Lower lobe of right lung (tissue), 2 donors: Measurements from ENCODE around the gene MICAL2. TPM values are rescaled to one million over a fixed set of nuclear protein-coding genes. Genes with fewer than 3 reads are reported as not detected.

Experiments
- ATAC-seq, 2 donors: fragments of 200-7000 bp; cut with Tn5 transposase; one replicate each; pipeline ENCODE4 v1.9.1; 2020 to 2022; ENCODE audit warnings: mild to moderate bottlenecking in 2 of 2, moderate library complexity in 2 of 2
- DNase-seq: peaks from one replicate; pipeline ENCODE4 v3.0.0-alpha.2; 2020
- H3K27ac ChIP-seq: fragments of 200-600 bp; one replicate; pipeline ENCODE4 v1.8.0; 2022
- H3K27me3 ChIP-seq: fragments of 200-600 bp; one replicate; pipeline ENCODE4 v1.8.0; 2022; ENCODE audit warnings: low read depth
- H3K36me3 ChIP-seq: fragments of 200-600 bp; one replicate; pipeline ENCODE4 v1.8.0; 2022; ENCODE audit warnings: mild to moderate bottlenecking
- H3K4me1 ChIP-seq: fragments of 200-600 bp; one replicate; pipeline ENCODE4 v1.8.0; 2022
- H3K4me3 ChIP-seq: fragments of 200-600 bp; one replicate; pipeline ENCODE4 v1.8.0; 2022; ENCODE audit warnings: mild to moderate bottlenecking
- H3K9me3 ChIP-seq: fragments of 200-600 bp; one replicate; pipeline ENCODE4 v1.8.0; 2022
- intact Hi-C: fragments of 100-400 bp; cut with DNase I; formaldehyde crosslinking; loops from one replicate; pipeline ENCODE4 v1.11.0; 2022
- total RNA-seq: library from RNA; stranded (reverse); fragmentation: NEBNext Ultra II Directional; extraction: Animal tissue kit (Norgen Biotek cat#: 25700); gene quantifications from one replicate; pipeline ENCODE4 v1.2.1, GENCODE V29; 2021
- TF ChIP-seq, protein P1 (sequence below): fragments of 200-600 bp; IDR thresholded peaks from one replicate; pipeline ENCODE4 v1.8.0; 2022; ENCODE audit warnings: antibody characterized with exemption, mild to moderate bottlenecking
- donor health status: DM: no; HTN: yes; CAD: no; lungs with severe emphysema.

Gene MICAL2
- total RNA-seq, 1 donor from 2014 or later, result 127 TPM

- Histone ChIP-seq H3K36me3 (no peaks in the 10 kb centered on the region), H3K4me3 (no peak overlapping the region), H3K9me3 (no peaks in the 10 kb centered on the region), H3K27ac (peak overlapping the region; percentile 73), H3K27me3 (no peaks in the 10 kb centered on the region), H3K4me1 (peaks cover 50% of the 10 kb centered on the region)
- TF ChIP-seq, protein P1, sequence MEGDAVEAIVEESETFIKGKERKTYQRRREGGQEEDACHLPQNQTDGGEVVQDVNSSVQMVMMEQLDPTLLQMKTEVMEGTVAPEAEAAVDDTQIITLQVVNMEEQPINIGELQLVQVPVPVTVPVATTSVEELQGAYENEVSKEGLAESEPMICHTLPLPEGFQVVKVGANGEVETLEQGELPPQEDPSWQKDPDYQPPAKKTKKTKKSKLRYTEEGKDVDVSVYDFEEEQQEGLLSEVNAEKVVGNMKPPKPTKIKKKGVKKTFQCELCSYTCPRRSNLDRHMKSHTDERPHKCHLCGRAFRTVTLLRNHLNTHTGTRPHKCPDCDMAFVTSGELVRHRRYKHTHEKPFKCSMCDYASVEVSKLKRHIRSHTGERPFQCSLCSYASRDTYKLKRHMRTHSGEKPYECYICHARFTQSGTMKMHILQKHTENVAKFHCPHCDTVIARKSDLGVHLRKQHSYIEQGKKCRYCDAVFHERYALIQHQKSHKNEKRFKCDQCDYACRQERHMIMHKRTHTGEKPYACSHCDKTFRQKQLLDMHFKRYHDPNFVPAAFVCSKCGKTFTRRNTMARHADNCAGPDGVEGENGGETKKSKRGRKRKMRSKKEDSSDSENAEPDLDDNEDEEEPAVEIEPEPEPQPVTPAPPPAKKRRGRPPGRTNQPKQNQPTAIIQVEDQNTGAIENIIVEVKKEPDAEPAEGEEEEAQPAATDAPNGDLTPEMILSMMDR, result no peak
- intact Hi-C loops, result no loop called here
- DNase-seq (no peak), ATAC-seq (no peak)
Observed at GRCh38 chr11:12180257-12181205, 70.1 kb downstream of the MICAL2 start.

DNA sequence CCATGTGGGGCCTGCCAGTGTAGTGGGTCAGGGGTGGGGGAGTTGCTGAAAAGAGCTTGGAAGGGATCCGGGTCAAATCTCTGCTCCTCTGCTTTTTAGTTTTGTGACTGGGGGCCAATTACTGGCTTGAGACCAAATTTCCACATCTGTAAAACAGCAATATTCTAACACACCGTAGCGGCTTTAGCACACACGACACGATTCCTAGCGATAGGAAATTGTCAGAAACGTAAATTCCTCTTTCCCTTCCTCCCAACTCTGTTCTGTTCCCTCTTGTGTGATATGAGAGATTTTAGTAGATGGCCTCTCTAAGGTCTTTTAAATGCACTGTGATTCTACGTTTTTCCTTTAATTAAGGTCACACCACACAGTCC lies 71.9 kb downstream of the MICAL2 start:
- intact Hi-C loops, result no loop called here
- DNase-seq (no peak), ATAC-seq (no peak)
- H3K27me3 ChIP-seq, result no peaks in the 10 kb centered on the region
- no peaks in the 10 kb centered on the region for H3K9me3 ChIP-seq
- peaks cover 65% of the 10 kb centered on the region for H3K4me1 ChIP-seq
- H3K36me3 ChIP-seq, result no peaks in the 10 kb centered on the region
- TF ChIP-seq, protein P1, result no peak
- H3K27ac ChIP-seq, result peak overlapping the region; percentile 58
- no peak overlapping the region for H3K4me3 ChIP-seq

- intact Hi-C loops, result no loop called here
- DNase-seq, result no peak
- Histone ChIP-seq H3K27me3 (no peaks in the 10 kb centered on the region), H3K27ac (peak overlapping the region; percentile 58), H3K4me1 (peaks cover 63% of the 10 kb centered on the region), H3K4me3 (no peak overlapping the region), H3K36me3 (no peaks in the 10 kb centered on the region), H3K9me3 (no peaks in the 10 kb centered on the region)
- ATAC-seq, result peak; percentile 59 to 62
- TF ChIP-seq, protein P1, result no peak
Observed at GRCh38 chr11:12182676-12183541, 72.5 kb downstream of the MICAL2 start.

DNA sequence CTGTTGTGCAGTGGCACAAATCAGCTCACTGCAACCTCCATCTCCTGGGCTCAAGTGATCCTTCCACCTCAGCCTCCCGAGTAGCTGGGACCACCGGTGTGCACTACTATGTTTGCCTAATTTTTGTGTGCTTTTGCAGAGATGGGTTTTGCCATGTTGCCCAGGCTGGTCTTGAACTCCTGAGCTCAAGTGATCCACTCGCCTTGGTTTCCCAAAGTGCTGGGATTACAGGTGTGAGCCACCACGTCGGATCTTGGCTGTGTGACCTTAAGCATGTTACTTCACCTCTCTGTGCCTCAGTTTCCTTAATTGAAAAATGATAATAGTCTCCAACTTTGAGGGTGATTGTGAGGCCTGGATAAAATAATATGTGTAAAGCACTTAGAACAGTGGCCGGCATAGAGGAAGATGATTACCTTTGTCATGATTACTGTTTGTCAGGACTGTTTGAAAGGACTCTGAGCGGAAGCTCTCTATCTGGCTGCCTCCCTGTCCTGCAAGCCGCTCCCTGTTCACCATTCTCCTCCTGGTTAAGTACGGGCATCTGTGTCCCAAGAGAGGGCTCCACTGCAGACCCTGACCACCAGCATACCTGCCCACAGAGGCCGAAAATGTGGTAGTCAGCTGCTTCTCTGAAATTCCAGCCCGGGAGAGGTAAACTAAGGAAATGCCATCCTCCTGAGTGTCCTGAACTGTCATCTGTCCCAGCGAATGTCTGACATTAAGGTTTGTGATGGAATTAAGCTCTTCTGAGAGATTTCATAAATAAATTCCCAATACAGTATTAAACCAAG lies 73.6 kb downstream of the MICAL2 start:
- peak overlapping the region; percentile 58 for H3K27ac ChIP-seq
- no peaks in the 10 kb centered on the region for H3K9me3 ChIP-seq
- no peak overlapping the region for H3K4me3 ChIP-seq
- no peaks in the 10 kb centered on the region for H3K36me3 ChIP-seq
- TF ChIP-seq, protein P1, result no peak
- no peak for DNase-seq
- intact Hi-C loops, result no loop called here
- ATAC-seq, result no peak
- H3K27me3 ChIP-seq, result no peaks in the 10 kb centered on the region
- peaks cover 52% of the 10 kb centered on the region for H3K4me1 ChIP-seq

GRCh38 chr11:12184699-12185098 lies 74.3 kb downstream of the MICAL2 start:
- DNase-seq, result no peak
- Histone ChIP-seq H3K4me1 (peaks cover 45% of the 10 kb centered on the region), H3K4me3 (no peak overlapping the region), H3K36me3 (no peaks in the 10 kb centered on the region), H3K9me3 (no peaks in the 10 kb centered on the region), H3K27me3 (no peaks in the 10 kb centered on the region), H3K27ac (no peak overlapping the region)
- no peak for ATAC-seq
- intact Hi-C loops, result no loop called here
- TF ChIP-seq, protein P1, result no peak
